ENCODE data around the gene UVRAG. TPM values are rescaled to one million over a fixed set of nuclear protein-coding genes. Genes with fewer than 3 reads are reported as not detected.

The UVRAG gene
- total and polyA plus RNA-seq, 2 experiments from 2014 or later = 21.6 to 34.0 TPM

DNA sequence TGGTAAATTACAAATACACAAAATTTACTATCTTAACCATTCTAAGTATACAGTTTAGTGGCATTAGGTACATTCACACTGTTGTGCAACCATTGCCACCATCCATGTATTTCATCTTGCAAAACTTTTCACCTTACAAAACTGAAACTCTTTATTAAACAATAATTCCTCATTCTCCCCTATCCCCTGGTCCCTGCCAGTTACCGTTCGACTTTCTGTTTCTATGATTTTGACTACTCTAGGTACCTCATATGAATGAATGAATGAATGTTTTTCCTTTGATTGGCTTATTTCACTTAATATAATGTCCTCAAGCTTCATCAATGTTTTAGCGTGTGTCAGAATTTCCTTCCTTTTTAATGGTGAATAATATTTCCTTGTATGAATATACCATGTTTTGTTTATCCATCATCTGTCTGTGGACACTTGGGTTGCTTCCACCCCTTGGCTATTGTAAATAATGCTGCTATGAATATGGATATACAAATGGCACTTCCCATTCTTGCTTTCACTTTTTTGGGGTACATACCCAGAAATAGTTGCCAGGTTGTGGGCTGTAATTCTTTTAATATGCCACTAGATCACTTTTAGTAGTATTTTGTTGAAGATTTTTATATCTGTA, 93.0 kb downstream of the UVRAG start:
- no peak overlapping the region for H3K27ac ChIP-seq
- H3K36me3 ChIP-seq = no peaks in the 10 kb centered on the region
- H3K4me1 ChIP-seq (ENCODE audit: low read depth) = peaks cover 18% of the 10 kb centered on the region
- no peak overlapping the region for H3K4me3 ChIP-seq
- H3K9me3 ChIP-seq (ENCODE audit: low read depth) = no peaks in the 10 kb centered on the region
- TF ChIP-seq, protein P1, sequence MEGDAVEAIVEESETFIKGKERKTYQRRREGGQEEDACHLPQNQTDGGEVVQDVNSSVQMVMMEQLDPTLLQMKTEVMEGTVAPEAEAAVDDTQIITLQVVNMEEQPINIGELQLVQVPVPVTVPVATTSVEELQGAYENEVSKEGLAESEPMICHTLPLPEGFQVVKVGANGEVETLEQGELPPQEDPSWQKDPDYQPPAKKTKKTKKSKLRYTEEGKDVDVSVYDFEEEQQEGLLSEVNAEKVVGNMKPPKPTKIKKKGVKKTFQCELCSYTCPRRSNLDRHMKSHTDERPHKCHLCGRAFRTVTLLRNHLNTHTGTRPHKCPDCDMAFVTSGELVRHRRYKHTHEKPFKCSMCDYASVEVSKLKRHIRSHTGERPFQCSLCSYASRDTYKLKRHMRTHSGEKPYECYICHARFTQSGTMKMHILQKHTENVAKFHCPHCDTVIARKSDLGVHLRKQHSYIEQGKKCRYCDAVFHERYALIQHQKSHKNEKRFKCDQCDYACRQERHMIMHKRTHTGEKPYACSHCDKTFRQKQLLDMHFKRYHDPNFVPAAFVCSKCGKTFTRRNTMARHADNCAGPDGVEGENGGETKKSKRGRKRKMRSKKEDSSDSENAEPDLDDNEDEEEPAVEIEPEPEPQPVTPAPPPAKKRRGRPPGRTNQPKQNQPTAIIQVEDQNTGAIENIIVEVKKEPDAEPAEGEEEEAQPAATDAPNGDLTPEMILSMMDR (IDR thresholded peaks at IDR 0.05; ENCODE audit: low read depth, low read length) = no peak
- H3K27me3 ChIP-seq = no peaks in the 10 kb centered on the region
- DNase-seq (ENCODE audit: low read depth in 1 of 2, low spot score in 1 of 2) = no peak

GRCh38 chr11:75910426-75911145, 95.6 kb downstream of the UVRAG start:
- no peak overlapping the region for H3K27ac ChIP-seq
- no peak overlapping the region for H3K4me3 ChIP-seq
- H3K9me3 ChIP-seq (ENCODE audit: low read depth) = no peaks in the 10 kb centered on the region
- TF ChIP-seq, protein P1 (IDR thresholded peaks at IDR 0.05; ENCODE audit: low read depth, low read length) = no peak
- H3K27me3 ChIP-seq = no peaks in the 10 kb centered on the region
- H3K4me1 ChIP-seq (ENCODE audit: low read depth) = no peaks in the 10 kb centered on the region
- no peak for DNase-seq (ENCODE audit: low read depth in 1 of 2, low spot score in 1 of 2)
- no peaks in the 10 kb centered on the region for H3K36me3 ChIP-seq

DNA sequence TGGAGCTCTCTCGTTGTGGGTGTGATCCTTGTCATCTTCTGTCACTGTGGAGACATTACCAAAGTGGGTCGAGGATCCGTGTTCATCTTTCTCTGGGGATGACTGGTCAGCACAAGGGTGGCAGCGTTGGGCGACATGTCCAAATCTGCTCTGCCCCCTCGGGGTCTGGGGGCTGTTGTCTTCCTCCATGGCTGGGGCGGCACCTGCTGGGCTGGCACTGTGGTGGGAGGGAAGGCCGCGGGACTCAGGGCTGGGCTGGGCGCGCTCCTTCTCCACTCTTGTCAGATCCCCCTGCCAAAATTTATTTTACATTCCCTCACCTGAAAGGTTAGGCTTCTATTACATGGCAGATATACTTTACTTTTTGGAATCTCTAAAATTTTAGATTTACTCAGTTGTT, 96.4 kb downstream of the UVRAG start:
- DNase-seq (ENCODE audit: low read depth in 1 of 2, low spot score in 1 of 2) = no peak
- H3K4me3 ChIP-seq = no peak overlapping the region
- no peaks in the 10 kb centered on the region for H3K27me3 ChIP-seq
- H3K27ac ChIP-seq = no peak overlapping the region
- TF ChIP-seq, protein P1 (IDR thresholded peaks at IDR 0.05; ENCODE audit: low read depth, low read length) = no peak
- no peaks in the 10 kb centered on the region for H3K4me1 ChIP-seq (ENCODE audit: low read depth)
- H3K9me3 ChIP-seq (ENCODE audit: low read depth) = no peaks in the 10 kb centered on the region
- no peaks in the 10 kb centered on the region for H3K36me3 ChIP-seq

GRCh38 chr11:75913984-75914383, 99.0 kb downstream of the UVRAG start:
- no peaks in the 10 kb centered on the region for H3K27me3 ChIP-seq

GRCh38 chr11:75916882-75917281, 101.9 kb downstream of the UVRAG start:
- H3K27me3 ChIP-seq = no peaks in the 10 kb centered on the region
- TF ChIP-seq, protein P1 (IDR thresholded peaks at IDR 0.05; ENCODE audit: low read depth, low read length) = no peak

More at GRCh38 chr11:75913984-75914383, 99.0 kb downstream of the UVRAG start:
- H3K9me3 ChIP-seq (ENCODE audit: low read depth) = no peaks in the 10 kb centered on the region
- H3K4me1 ChIP-seq (ENCODE audit: low read depth) = peaks cover 7% of the 10 kb centered on the region
- no peak for DNase-seq (ENCODE audit: low read depth in 1 of 2, low spot score in 1 of 2)
- H3K4me3 ChIP-seq = no peak overlapping the region
- TF ChIP-seq, protein P1 (IDR thresholded peaks at IDR 0.05; ENCODE audit: low read depth, low read length) = no peak
- no peak overlapping the region for H3K27ac ChIP-seq
- no peaks in the 10 kb centered on the region for H3K36me3 ChIP-seq

More at GRCh38 chr11:75916882-75917281, 101.9 kb downstream of the UVRAG start:
- Histone ChIP-seq H3K9me3 (ENCODE audit: low read depth) (no peaks in the 10 kb centered on the region), H3K36me3 (no peaks in the 10 kb centered on the region), H3K4me1 (ENCODE audit: low read depth) (peaks cover 14% of the 10 kb centered on the region), H3K27ac (no peak overlapping the region), H3K4me3 (no peak overlapping the region)
- DNase-seq (ENCODE audit: low read depth in 1 of 2, low spot score in 1 of 2) = no peak

Data from cardiac muscle cell (in vitro differentiated cells and primary cell).